ENCODE data around the gene PACSIN2. TPM values are rescaled to one million over a fixed set of nuclear protein-coding genes. Genes with fewer than 3 reads are reported as not detected.
A peak's percentile ranks its signal among the peaks of the same experiment; 100 is the strongest.
"Not testable (repeated sequence)": the region's sequence is repeated elsewhere in the genome, so short reads cannot be mapped to it uniquely, and the experiment has no call there.

PACSIN2 gene
- total RNA-seq, 2 donors from 2014 or later, result 78.0 to 87.1 TPM

DNA sequence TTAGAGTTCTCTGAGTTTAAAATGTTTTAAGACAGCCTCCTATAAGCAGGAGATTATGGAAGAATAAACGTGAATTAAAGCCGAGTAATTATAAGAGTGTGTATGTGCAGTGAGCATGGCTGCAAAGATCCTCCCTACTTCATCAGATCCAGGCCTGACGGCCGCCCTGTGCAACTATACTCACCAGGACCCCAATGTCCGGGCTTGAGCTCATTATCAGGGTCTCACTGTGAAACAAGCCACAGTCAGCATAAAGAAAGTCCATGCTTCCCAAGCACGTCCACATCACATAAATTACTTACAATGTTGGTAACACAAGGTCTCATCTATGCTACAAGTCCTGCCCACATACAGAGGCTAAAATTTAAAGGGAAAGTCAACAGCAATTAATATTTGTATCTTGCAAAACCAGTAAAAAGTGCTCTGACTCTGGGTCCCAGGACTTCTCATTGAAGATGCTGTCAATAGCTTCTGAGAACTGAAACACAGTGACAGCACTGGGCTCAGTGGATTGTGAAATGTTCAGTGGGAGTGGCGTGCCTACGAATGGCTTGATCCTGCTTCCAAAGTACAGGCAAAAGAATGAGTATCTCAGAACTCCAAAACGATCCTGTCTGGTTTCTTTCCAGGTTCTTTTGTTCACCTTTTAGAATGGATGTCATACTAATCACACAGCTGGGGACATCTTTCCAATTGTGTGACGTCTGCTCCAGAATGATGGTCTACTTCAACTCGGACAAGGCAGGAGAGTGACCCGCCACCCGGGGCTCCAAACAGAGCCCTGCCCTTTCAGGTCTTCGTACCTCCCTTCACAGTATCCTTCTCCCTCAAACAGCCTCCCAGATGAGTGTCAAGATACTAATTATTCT is 85.7 kb downstream of the PACSIN2 start:
- no peaks in the 10 kb centered on the region for H3K9me3 ChIP-seq
- TF ChIP-seq, protein P1, sequence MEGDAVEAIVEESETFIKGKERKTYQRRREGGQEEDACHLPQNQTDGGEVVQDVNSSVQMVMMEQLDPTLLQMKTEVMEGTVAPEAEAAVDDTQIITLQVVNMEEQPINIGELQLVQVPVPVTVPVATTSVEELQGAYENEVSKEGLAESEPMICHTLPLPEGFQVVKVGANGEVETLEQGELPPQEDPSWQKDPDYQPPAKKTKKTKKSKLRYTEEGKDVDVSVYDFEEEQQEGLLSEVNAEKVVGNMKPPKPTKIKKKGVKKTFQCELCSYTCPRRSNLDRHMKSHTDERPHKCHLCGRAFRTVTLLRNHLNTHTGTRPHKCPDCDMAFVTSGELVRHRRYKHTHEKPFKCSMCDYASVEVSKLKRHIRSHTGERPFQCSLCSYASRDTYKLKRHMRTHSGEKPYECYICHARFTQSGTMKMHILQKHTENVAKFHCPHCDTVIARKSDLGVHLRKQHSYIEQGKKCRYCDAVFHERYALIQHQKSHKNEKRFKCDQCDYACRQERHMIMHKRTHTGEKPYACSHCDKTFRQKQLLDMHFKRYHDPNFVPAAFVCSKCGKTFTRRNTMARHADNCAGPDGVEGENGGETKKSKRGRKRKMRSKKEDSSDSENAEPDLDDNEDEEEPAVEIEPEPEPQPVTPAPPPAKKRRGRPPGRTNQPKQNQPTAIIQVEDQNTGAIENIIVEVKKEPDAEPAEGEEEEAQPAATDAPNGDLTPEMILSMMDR (IDR thresholded peaks at IDR 0.05), result no peak
- TF ChIP-seq POLR2A (IDR thresholded peaks at IDR 0.05), result no peak
- peak; percentile 70 for TF ChIP-seq POLR2AphosphoS5 (IDR thresholded peaks at IDR 0.05)
- H3K36me3 ChIP-seq, result no peaks in the 10 kb centered on the region
- peaks cover 50% of the 10 kb centered on the region for H3K4me1 ChIP-seq (replicated peaks)
- 57% methylated on average over 14 of the region's 14 CpGs for WGBS
- H3K27me3 ChIP-seq (replicated peaks; ENCODE audit: insufficient read depth), result no peaks in the 10 kb centered on the region
- no peak for DNase-seq (ENCODE audit: low spot score)
- H3K27ac ChIP-seq, result peak overlapping the region; percentile 82 to 93
- no peak overlapping the region for H3K4me3 ChIP-seq
- intact Hi-C loops (cut with DNase I), result loop anchor here (1.0 kb wide), 1 partner anchor 38 kb away; no protein-coding TSS in a partner anchor

DNA sequence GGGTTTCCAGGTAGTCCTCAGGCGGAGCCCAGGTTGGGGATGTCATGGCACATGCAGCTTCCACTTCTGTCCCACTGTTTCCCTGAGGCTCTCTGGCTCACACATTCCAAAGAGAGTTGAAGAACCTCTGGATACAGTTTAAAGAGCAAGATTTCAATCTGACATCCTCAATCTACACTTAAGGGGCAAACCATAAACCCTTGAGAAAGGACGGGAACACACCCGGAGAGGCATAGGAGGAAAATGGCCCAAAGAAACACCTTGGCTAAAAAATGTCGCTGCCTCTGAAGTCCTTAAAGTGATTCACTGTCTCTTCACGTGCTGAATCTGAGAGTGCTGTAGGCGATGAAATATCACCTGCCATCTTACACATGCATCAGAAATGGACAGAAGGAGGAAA is 87.0 kb downstream of the PACSIN2 start:
- DNase-seq (ENCODE audit: low spot score), result no peak
- Histone ChIP-seq H3K9me3 (no peaks in the 10 kb centered on the region), H3K36me3 (no peaks in the 10 kb centered on the region), H3K27ac (peak overlapping the region; percentile 82 to 93), H3K4me3 (no peak overlapping the region), H3K4me1 (replicated peaks) (peaks cover 39% of the 10 kb centered on the region), H3K27me3 (replicated peaks; ENCODE audit: insufficient read depth) (no peaks in the 10 kb centered on the region)
- intact Hi-C loops (cut with DNase I), result loop anchor here (1.0 kb wide), 1 partner anchor 39 kb away; no protein-coding TSS in a partner anchor
- TF ChIP-seq POLR2AphosphoS5 (IDR thresholded peaks at IDR 0.05) (no peak), POLR2A (IDR thresholded peaks at IDR 0.05) (no peak)
- TF ChIP-seq, protein P1 (IDR thresholded peaks at IDR 0.05), result no peak
- WGBS, result 77% methylated on average over 6 of the region's 6 CpGs

DNA sequence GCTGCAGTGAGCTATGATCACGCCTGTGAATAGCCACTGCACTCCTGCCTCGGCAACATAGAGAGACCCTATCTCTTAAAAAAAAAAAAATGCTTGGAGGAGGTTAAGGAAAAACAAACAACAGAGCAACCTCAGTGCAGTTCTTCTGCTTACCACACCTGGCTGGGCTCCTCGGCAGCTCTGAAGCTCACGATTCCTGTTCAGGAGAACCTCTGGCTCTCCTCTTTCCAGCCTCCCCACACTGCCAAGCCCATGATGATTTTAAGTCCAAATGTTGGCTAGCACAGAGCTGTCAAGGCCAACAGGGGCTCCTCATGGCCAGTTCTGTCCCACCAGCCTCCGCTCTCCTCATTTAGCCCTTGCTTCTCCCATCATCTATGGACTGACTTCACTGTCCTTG is 88.2 kb downstream of the PACSIN2 start:
- 54% methylated on average over 5 of the region's 5 CpGs for WGBS
- H3K4me1 ChIP-seq (replicated peaks), result peaks cover 36% of the 10 kb centered on the region
- no peaks in the 10 kb centered on the region for H3K9me3 ChIP-seq
- no peak for TF ChIP-seq POLR2AphosphoS5 (IDR thresholded peaks at IDR 0.05)
- TF ChIP-seq, protein P1 (IDR thresholded peaks at IDR 0.05), result no peak
- TF ChIP-seq POLR2A (IDR thresholded peaks at IDR 0.05), result no peak
- no peak overlapping the region for H3K4me3 ChIP-seq
- H3K27ac ChIP-seq, result peak overlapping the region; percentile 67 to 93
- no peak for DNase-seq (ENCODE audit: low spot score)
- intact Hi-C loops (cut with DNase I), result no loop called here
- H3K27me3 ChIP-seq (replicated peaks; ENCODE audit: insufficient read depth), result no peaks in the 10 kb centered on the region
- H3K36me3 ChIP-seq, result no peaks in the 10 kb centered on the region

DNA sequence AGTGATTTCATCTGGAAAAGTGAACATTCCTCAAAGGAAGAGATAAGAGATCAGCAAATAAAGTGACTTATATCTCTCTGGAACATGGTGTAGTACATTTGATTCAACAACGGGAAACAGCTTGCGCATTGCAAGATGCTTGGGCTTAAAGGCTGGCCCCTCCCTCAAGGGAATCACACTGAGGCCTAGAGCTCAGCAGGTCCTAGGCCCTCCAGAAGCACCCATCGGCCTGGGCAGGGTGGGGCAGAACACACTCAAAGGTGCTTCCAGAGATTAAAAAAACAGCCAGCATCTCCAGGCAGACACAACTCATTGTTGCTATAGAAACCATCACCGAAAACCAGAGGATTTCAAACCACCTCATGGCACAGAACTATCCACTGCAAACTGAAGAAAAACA is 88.8 kb downstream of the PACSIN2 start:
- Histone ChIP-seq H3K27ac (peak overlapping the region; percentile 67 to 93), H3K9me3 (no peaks in the 10 kb centered on the region), H3K4me1 (replicated peaks) (peaks cover 36% of the 10 kb centered on the region), H3K4me3 (no peak overlapping the region), H3K27me3 (replicated peaks; ENCODE audit: insufficient read depth) (no peaks in the 10 kb centered on the region), H3K36me3 (no peaks in the 10 kb centered on the region)
- peak; percentile 77 for DNase-seq (ENCODE audit: low spot score)
- TF ChIP-seq POLR2AphosphoS5 (IDR thresholded peaks at IDR 0.05) (peak; percentile 93), POLR2A (IDR thresholded peaks at IDR 0.05) (no peak)
- 27% methylated on average over 4 of the region's 4 CpGs for WGBS
- intact Hi-C loops (cut with DNase I), result no loop called here

DNA sequence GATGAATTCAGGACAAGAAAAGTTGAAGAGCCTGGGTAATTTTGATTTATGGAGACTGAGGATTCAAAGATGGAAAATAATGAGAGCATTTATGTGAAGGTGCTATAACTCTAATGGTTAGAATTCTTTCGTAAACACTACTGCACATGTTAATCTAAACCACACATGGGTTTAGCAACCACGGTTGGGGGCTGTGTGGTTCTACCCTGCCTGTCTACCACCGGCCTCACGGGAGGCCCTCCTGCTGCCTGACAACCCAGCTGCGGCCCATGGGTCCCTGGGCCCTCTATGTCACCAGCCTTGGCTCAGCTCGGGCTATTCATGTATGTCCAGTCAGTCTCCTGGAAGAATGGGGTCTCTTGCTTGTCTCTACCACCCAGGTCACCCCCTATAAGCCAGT is 89.4 kb downstream of the PACSIN2 start:
- no peaks in the 10 kb centered on the region for H3K9me3 ChIP-seq
- TF ChIP-seq, protein P1 (IDR thresholded peaks at IDR 0.05), result no peak
- no peak for TF ChIP-seq POLR2AphosphoS5 (IDR thresholded peaks at IDR 0.05)
- TF ChIP-seq POLR2A (IDR thresholded peaks at IDR 0.05), result no peak
- intact Hi-C loops (cut with DNase I), result no loop called here
- 58% methylated on average over 6 of the region's 6 CpGs for whole genome bisulfite sequencing
- no peak for DNase-seq (ENCODE audit: low spot score)
- H3K4me1 ChIP-seq (replicated peaks), result peaks cover 36% of the 10 kb centered on the region
- H3K27ac ChIP-seq, result peak overlapping the region; percentile 67 to 93
- H3K4me3 ChIP-seq, result no peak overlapping the region
- H3K36me3 ChIP-seq, result no peaks in the 10 kb centered on the region
- no peaks in the 10 kb centered on the region for H3K27me3 ChIP-seq (replicated peaks; ENCODE audit: insufficient read depth)

DNA sequence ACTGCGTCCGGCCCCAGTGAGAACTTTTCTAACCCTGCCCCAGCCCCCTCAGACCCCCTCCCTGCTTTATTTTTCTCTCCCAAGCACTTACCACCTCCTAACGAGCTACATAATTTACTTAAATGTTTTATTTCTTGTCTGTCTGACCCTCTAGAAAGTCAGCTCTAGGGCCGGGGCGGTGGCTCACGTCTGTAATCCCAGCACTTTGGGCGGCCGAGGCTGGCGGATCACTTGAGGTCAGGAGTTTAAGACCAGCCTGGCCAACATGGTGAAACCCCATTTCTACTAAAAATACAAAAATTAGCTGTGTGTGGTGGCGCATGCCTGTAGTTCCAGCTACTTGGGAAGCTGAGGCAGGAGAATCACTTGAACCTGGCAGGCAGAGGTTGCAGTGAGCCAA is 89.9 kb downstream of the PACSIN2 start:
- H3K9me3 ChIP-seq; H3K4me3 ChIP-seq; DNase-seq (ENCODE audit: low spot score); H3K36me3 ChIP-seq; H3K27me3 ChIP-seq (replicated peaks; ENCODE audit: insufficient read depth); intact Hi-C loops (cut with DNase I): not testable (repeated sequence)
- WGBS, result 96% methylated on average over 10 of the region's 10 CpGs
- H3K27ac ChIP-seq, result peak overlapping the region; percentile 67 to 93
- peaks cover 36% of the 10 kb centered on the region for H3K4me1 ChIP-seq (replicated peaks)
